PC-9 (cell line): ENCODE data around the gene LIN9.

ENCODE experiments used
- CTCF ChIP-seq: fragments of 200-600 bp; sonication (generic); conservative IDR thresholded peaks from 2 replicates; pipeline ENCODE4 v1.6.1; 2017; ENCODE audit warnings: mixed run types, antibody characterized with exemption, mild to moderate bottlenecking, moderate library complexity
- EZH2 ChIP-seq: fragments of 200-600 bp; sonication (generic); IDR thresholded peaks from 2 replicates; pipeline ENCODE4 v1.8.0; 2017; ENCODE audit warnings: antibody characterized with exemption, low read depth

GRCh38 chr1:226195144-226195543 lies 113.8 kb downstream of the LIN9 start:
- no peak for TF ChIP-seq CTCF
- no peak for TF ChIP-seq EZH2
